Measurements from ENCODE around the gene PEPD.

DNA sequence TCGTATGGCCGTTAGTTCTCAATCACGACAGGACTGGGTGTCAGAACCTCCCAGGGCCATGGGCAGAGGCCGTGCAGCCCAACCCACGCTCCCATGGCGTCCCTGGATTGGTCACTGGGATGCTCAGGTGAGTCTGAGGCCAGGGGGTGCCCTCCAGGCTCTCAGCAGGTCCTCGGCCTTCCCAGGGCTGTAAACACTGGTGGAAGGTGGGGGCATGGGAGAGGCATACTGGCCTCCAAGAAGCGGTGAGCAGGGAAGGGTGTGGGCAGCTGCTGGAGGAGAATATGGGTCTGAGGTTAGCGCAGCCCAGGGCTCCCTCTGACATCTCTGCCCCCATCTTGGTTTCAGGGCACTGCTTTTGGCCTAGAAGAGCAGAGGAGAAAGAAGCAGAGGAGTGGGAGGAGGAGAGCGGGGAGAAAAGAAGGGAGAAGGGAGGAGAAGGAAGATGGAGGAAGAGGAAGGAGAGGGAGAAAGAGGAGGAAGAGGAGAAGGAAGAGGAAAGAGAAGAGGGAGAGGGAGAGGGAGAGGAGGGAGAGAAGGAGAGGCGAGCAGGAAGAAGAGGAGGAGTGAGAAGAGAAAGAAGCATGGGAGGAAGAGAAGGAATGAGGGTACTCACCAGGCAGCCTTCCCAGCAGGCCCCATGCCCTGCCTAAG, 85.8 kb downstream of the PEPD start:
- TF ChIP-seq, protein P1, sequence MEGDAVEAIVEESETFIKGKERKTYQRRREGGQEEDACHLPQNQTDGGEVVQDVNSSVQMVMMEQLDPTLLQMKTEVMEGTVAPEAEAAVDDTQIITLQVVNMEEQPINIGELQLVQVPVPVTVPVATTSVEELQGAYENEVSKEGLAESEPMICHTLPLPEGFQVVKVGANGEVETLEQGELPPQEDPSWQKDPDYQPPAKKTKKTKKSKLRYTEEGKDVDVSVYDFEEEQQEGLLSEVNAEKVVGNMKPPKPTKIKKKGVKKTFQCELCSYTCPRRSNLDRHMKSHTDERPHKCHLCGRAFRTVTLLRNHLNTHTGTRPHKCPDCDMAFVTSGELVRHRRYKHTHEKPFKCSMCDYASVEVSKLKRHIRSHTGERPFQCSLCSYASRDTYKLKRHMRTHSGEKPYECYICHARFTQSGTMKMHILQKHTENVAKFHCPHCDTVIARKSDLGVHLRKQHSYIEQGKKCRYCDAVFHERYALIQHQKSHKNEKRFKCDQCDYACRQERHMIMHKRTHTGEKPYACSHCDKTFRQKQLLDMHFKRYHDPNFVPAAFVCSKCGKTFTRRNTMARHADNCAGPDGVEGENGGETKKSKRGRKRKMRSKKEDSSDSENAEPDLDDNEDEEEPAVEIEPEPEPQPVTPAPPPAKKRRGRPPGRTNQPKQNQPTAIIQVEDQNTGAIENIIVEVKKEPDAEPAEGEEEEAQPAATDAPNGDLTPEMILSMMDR (IDR thresholded peaks at IDR 0.05; ENCODE audit: insufficient read depth, low read length, poor library complexity, severe bottlenecking), result no peak
- no peak for TF ChIP-seq EZH2phosphoT487 (conservative IDR thresholded peaks at IDR 0.05; ENCODE audit: low read length)
